Left ventricle myocardium inferior (tissue), 1 donor: Measurements from ENCODE around the gene OR2L3. TPM values are rescaled to one million over a fixed set of nuclear protein-coding genes. Genes with fewer than 3 reads are reported as not detected.
"Not testable (repeated sequence)": the region's sequence is repeated elsewhere in the genome, so short reads cannot be mapped to it uniquely, and the experiment has no call there.

Experiments
- DNase-seq: peaks from one replicate; pipeline ENCODE4 v3.0.0-alpha.2; 2020
- H3K27ac ChIP-seq: fragments of 200-600 bp; replicated peaks from 2 replicates; pipeline ENCODE4 v1.8.0; 2021
- H3K27me3 ChIP-seq: fragments of 200-600 bp; 2 replicates; pipeline ENCODE4 v1.8.0; 2021; ENCODE audit warnings: low read depth
- H3K36me3 ChIP-seq: fragments of 200-600 bp; 2 replicates; pipeline ENCODE4 v1.8.0; 2021
- H3K4me1 ChIP-seq: fragments of 200-600 bp; 2 replicates; pipeline ENCODE4 v1.8.0; 2021
- H3K4me3 ChIP-seq: fragments of 200-600 bp; 2 replicates; pipeline ENCODE4 v1.8.0; 2021; ENCODE audit warnings: mild to moderate bottlenecking, moderate library complexity
- H3K9me3 ChIP-seq: fragments of 200-600 bp; replicated peaks from 2 replicates; pipeline ENCODE4 v1.8.0; 2021
- CTCF ChIP-seq: fragments of 200-600 bp; IDR thresholded peaks from 2 replicates; pipeline ENCODE4 v1.8.0; 2021; ENCODE audit warnings: antibody characterized with exemption, mild to moderate bottlenecking, borderline replicate concordance
- intact Hi-C: fragments of 100-400 bp; cut with micrococcal nuclease; formaldehyde crosslinking; loops from one replicate; pipeline ENCODE4 v1.11.0; 2022
- total RNA-seq: library from RNA; stranded (reverse); fragmentation: NEBNext Ultra II Directional; extraction: Animal tissue kit (Norgen Biotek cat#: 25700); gene quantifications from one replicate; pipeline ENCODE4 v1.2.1, GENCODE V29; 2021
- donor health status: DM: no; HTN: yes; CAD: no; lungs with severe emphysema.

The OR2L3 gene
- total RNA-seq, 1 donor from 2014 or later: not detected

GRCh38 chr1:248054671-248055070 lies 8.0 kb downstream of the OR2L3 start:
- intact Hi-C loops: no loop called here

GRCh38 chr1:248055261-248055660 lies 8.6 kb downstream of the OR2L3 start:
- no peaks in the 10 kb centered on the region for H3K36me3 ChIP-seq
- no peaks in the 10 kb centered on the region for H3K4me1 ChIP-seq
- no peak for DNase-seq
- intact Hi-C loops: no loop called here
- no peak overlapping the region for H3K4me3 ChIP-seq
- no peak for TF ChIP-seq CTCF
- no peak overlapping the region for H3K27ac ChIP-seq
- no peaks in the 10 kb centered on the region for H3K27me3 ChIP-seq
- peaks cover 37% of the 10 kb centered on the region for H3K9me3 ChIP-seq

More at GRCh38 chr1:248054671-248055070, 8.0 kb downstream of the OR2L3 start:
- Histone ChIP-seq H3K27me3 (no peaks in the 10 kb centered on the region), H3K27ac (no peak overlapping the region), H3K4me3 (no peak overlapping the region), H3K9me3 (peaks cover 42% of the 10 kb centered on the region), H3K4me1 (no peaks in the 10 kb centered on the region), H3K36me3 (no peaks in the 10 kb centered on the region)
- TF ChIP-seq CTCF: no peak
- DNase-seq: no peak

- no peak overlapping the region for H3K27ac ChIP-seq
- DNase-seq: no peak
- intact Hi-C loops: no loop called here
- no peaks in the 10 kb centered on the region for H3K36me3 ChIP-seq
- no peaks in the 10 kb centered on the region for H3K27me3 ChIP-seq
- no peak for TF ChIP-seq CTCF
- no peaks in the 10 kb centered on the region for H3K4me1 ChIP-seq
- no peak overlapping the region for H3K4me3 ChIP-seq
- H3K9me3 ChIP-seq: peaks cover 21% of the 10 kb centered on the region
These were observed 18.4 kb downstream of the OR2L3 start for GRCh38 chr1:248065071-248065470.

- no peak for TF ChIP-seq CTCF
- Histone ChIP-seq H3K9me3 (peaks cover 21% of the 10 kb centered on the region), H3K4me1 (no peaks in the 10 kb centered on the region), H3K27me3 (no peaks in the 10 kb centered on the region), H3K27ac (no peak overlapping the region), H3K36me3 (no peaks in the 10 kb centered on the region), H3K4me3 (no peak overlapping the region)
- intact Hi-C loops: no loop called here
- no peak for DNase-seq
These were observed 19.0 kb downstream of the OR2L3 start for GRCh38 chr1:248065604-248066003.

- H3K27me3 ChIP-seq, H3K36me3 ChIP-seq, H3K27ac ChIP-seq, H3K4me3 ChIP-seq, H3K4me1 ChIP-seq, DNase-seq, intact Hi-C loops, H3K9me3 ChIP-seq: not testable (repeated sequence)
These were observed 37.2 kb downstream of the OR2L3 start for GRCh38 chr1:248083864-248084263.

GRCh38 chr1:248094884-248095283 lies 48.2 kb downstream of the OR2L3 start, which contains the start of gene OR2L13:
Gene OR2L13, plus strand, starts transcription at chr1:248095184. Its CDS starts 4,192 bp downstream, at chr1:248099376.
- no peak within 1 kb of the TSS for H3K4me3 ChIP-seq

More at GRCh38 chr1:248094884-248095283, 48.2 kb downstream of the OR2L3 start, which contains the start of gene OR2L13:
- H3K27me3 ChIP-seq: no peaks in the 10 kb centered on the region
- no peak within 1 kb of the TSS for H3K27ac ChIP-seq
- H3K4me1 ChIP-seq: no peaks in the 10 kb centered on the region
- H3K36me3 ChIP-seq: no peaks in the 10 kb centered on the region
- intact Hi-C loops: no loop called here
- H3K9me3 ChIP-seq: peaks cover 14% of the 10 kb centered on the region
- no peak for DNase-seq
- no peak for TF ChIP-seq CTCF
